Measurements from ENCODE around the gene NAT9.

- TF ChIP-seq CTCF (IDR thresholded peaks at IDR 0.05; ENCODE audit: extremely low read depth in 1 of 2, insufficient read depth in 1 of 2, low read depth in 1 of 2, low read length in 2 of 2) = no peak
- TF ChIP-seq JUN (IDR thresholded peaks at IDR 0.05; ENCODE audit: borderline replicate concordance, insufficient read depth, insufficient read length, low read depth) = no peak
- no peak for TF ChIP-seq POLR2A (IDR thresholded peaks at IDR 0.05; ENCODE audit: low read depth, low read length)
- no peak for TF ChIP-seq POLR2AphosphoS5 (IDR thresholded peaks at IDR 0.05; ENCODE audit: insufficient read depth, low read depth, low read length)
- TF ChIP-seq, protein P1, sequence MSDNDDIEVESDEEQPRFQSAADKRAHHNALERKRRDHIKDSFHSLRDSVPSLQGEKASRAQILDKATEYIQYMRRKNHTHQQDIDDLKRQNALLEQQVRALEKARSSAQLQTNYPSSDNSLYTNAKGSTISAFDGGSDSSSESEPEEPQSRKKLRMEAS (IDR thresholded peaks at IDR 0.05; ENCODE audit: insufficient read depth, insufficient read length) = no peak
- no peak for TF ChIP-seq EZH2 (IDR thresholded peaks at IDR 0.05; ENCODE audit: borderline replicate concordance, low read depth, low read length, severe bottlenecking)
- TF ChIP-seq MYC (IDR thresholded peaks at IDR 0.05; ENCODE audit: low read depth, low read length) = no peak
- TF ChIP-seq GATA2 (IDR thresholded peaks at IDR 0.05; ENCODE audit: insufficient read depth, insufficient read length, low read depth, low read length) = no peak
Measured at GRCh38 chr17:74790161-74791058, 14.3 kb upstream of the NAT9 start.

Data from endothelial cell of umbilical vein (primary cell).